Measurements from ENCODE around the gene KIFC3. TPM values are rescaled to one million over a fixed set of nuclear protein-coding genes. Genes with fewer than 3 reads are reported as not detected.
A peak's percentile ranks its signal among the peaks of the same experiment; 100 is the strongest.
"Not testable (repeated sequence)": the region's sequence is repeated elsewhere in the genome, so short reads cannot be mapped to it uniquely, and the experiment has no call there.

KIFC3 gene
- total RNA-seq, 3 donors from 2014 or later, result 2.7 to 4.1 (median 3.2) TPM

DNA sequence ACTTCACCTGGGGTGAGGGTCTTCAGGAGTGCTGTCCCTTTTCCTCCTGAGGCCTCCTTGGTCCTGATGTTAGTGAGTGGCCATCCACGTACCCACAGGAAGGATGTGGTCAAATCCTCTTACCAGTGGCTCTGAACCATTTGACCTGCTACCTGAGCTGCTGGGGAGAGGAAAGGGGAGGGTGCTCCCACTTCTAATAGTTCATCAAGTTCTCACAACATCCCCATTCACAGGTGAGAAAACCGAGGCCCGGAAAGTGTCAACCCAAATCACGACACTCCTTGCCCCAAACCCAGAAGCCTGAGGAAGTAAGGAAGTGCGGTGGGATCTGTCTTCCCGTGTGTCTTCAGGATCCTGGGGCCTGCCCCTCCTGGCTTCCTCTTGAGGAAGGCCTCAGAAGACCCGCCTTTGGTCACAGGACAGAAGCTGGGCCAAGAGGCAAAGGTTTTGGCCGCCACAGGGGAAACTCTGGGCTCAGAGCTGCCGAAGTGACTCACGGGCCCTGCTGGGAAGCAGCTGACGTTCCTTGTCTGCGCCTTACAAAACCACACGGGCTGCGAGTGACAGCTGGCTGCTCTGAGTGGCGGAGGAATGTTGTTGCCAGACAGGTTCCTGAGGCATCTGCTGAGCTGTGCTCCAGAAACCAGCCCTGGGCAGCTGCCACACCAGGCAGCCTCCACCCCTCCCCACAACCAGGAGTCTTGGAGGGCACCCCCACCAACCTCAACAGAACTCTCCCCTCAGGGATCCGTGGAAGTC, 13.9 kb upstream of the KIFC3 start:
- DNase-seq (peak; percentile 41), ATAC-seq (peak; percentile 82 to 93)
- Mint-ChIP-seq H3K4me3 (no peak overlapping the region), H3K36me3 (ENCODE audit: insufficient read depth) (no peaks in the 10 kb centered on the region), H3K4me1 (ENCODE audit: low read depth) (peaks cover 13% of the 10 kb centered on the region), H3K27me3 (ENCODE audit: low read depth) (peaks cover 4% of the 10 kb centered on the region), H3K9me3 (no peaks in the 10 kb centered on the region)

DNA sequence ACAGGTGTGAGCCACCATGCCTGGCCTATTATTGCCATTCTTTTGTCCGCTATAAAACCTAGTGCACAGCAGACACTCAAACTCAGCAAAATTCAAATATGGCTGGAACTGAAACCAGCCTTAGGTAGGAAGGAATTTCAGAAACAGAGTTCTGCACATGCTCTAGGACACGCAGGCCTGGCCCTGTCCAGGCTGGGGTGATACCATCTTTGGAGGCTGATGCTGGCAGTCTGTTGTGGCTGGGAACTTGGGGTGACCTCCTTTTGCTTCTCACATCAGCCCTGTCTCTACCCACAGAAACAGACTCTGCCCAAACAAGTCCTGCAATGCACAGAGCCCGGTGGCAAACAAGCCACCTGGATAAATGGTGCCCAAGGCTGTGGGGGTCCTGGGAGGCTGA, 12.6 kb upstream of the KIFC3 start:
- Mint-ChIP-seq H3K4me3 (no peak overlapping the region), H3K36me3 (ENCODE audit: insufficient read depth) (no peaks in the 10 kb centered on the region)

DNA sequence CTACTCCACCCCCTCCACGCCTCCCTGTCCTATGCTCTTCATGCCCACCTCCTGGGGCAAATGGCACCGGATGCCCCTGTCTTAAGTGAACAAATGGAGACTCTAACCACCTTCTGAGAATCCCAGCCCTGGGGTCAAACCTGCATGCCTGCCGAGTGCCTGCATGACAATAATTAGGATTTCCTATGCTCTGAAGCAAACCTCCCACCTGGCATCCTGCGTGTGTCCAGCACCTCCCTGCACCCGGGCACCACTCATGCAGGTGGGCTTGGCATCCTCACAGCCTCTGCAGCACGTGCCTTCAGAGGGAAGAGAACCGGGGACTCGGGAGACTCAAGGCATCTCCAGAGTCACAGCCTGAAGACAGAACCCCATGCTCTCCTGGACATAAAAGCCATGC, 11.2 kb upstream of the KIFC3 start:
- DNase-seq (no peak), ATAC-seq (no peak)
- peaks cover 4% of the 10 kb centered on the region for H3K27me3 Mint-ChIP-seq (ENCODE audit: low read depth)
- no peak overlapping the region for H3K4me3 Mint-ChIP-seq
- H3K9me3 Mint-ChIP-seq, result no peaks in the 10 kb centered on the region
- no peaks in the 10 kb centered on the region for H3K36me3 Mint-ChIP-seq (ENCODE audit: insufficient read depth)
- peaks cover 35% of the 10 kb centered on the region for H3K4me1 Mint-ChIP-seq (ENCODE audit: low read depth)

More for the DNA sequence above, 12.6 kb upstream of the KIFC3 start:
- ATAC-seq (no peak), DNase-seq (no peak)
- Mint-ChIP-seq H3K9me3 (no peaks in the 10 kb centered on the region), H3K4me1 (ENCODE audit: low read depth) (peaks cover 26% of the 10 kb centered on the region), H3K27me3 (ENCODE audit: low read depth) (peaks cover 4% of the 10 kb centered on the region)

DNA sequence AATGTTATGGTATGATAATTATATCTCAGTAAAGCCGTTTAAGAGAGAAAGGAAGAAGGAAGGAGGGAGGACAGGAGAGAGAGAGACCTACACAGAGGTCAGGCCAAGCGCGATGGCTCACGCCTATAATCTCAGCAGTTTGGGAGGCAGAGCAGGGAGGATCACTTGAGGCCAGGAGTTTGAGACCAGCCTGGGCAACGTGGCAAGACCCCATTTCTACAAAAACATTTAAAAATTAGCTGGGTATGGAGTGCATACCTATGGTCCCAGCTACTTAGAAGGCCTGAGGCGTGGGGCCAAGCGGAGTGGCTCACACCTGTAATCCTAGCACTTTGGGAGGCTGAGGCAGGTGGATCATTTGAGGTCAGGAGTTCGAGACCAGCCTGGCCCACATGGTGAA, 9.0 kb upstream of the KIFC3 start:
- not testable (repeated sequence) for H3K9me3 Mint-ChIP-seq

DNA sequence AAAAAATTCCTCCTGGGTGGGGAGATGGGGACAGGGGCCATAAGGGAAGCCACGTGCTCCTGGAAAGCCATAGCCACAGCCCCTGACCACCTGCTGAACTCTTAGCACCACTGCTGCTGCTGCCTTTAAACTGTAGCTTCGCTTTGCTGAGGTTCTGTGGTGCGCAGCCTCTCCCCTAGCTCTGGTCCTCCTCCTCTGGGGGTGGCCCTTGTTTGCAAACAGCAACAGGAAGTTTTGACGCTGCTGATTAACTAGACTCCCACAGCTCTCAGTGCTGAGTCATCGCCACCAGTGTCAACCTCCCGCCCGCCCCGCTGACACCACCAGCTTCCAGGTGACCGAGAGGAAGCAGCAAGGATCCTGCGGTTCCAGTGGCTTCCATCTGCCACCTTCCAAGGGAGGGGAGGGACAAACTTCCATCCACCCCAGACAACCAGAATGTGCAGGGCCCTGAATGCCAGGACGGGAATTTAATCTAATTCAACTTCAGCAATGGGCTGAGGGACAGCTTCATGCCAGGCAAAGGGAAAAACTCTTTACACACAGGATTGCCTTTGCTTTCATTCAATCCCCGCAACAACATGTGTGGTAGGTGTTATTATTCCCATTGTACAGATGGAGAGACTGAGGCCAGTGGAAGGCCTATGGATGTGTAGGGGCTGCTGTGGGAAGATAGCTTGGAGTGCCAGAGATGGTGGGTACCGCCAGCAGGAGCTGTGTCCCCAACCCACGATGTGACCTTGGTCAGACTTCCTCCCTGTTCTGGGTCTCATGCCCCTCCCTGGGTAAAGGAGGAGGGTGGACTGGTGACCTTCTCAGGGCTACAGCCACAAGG, 8.1 kb upstream of the KIFC3 start:
- no peaks in the 10 kb centered on the region for H3K9me3 Mint-ChIP-seq
- DNase-seq, result peak; percentile 64

More for the DNA sequence above, 9.0 kb upstream of the KIFC3 start:
- Mint-ChIP-seq H3K4me1 (ENCODE audit: low read depth) (peaks cover 38% of the 10 kb centered on the region), H3K27me3 (ENCODE audit: low read depth) (peaks cover 15% of the 10 kb centered on the region)
- not testable (repeated sequence) for H3K4me3 Mint-ChIP-seq; ATAC-seq; DNase-seq; H3K36me3 Mint-ChIP-seq (ENCODE audit: insufficient read depth)

DNA sequence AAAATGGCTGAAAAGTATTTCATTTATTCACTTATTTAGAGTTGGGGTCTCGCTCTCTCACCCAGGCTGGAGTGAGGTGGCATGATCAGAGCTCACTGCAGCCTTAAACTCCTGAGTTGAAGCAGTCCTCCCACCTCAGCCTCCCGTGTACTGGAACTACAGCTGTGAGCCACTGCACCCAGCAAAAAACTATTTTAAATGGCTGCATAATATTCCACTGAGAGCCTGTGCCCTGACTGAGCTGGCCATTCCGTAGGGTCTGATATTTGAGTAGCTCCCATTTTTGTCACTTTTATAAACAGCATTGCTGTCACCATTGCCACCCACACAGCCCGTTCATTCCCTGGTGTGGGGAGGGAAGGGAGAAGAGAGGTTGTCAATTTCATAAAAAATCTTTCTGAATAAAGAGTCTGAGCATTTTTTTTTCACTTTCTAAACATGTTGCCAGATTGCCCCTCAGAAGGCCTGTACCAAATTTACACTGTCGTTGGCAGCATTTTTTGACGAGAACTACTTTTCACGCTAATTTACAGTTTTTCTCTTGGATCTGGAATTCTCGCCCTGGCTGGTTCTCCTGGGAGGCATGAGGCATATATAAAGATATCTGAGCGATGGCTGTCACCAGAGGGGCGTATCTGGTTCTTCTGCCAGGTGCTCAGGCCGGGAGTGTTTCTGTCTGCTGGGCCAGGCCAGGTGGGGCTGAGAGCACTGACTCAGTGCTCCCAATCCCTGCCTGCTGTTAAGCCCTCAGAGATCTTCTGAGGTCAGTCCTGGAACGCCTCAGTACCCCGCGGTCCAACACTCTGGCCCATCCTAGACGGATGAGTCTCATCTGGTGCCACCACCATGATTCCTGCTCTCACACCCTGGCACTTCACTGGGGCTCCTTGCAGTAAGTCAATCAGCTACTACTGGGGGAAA, 7.2 kb upstream of the KIFC3 start:
- ATAC-seq, result peak in 1 of 2 donors; percentile 6
- Mint-ChIP-seq H3K9me3 (no peaks in the 10 kb centered on the region), H3K4me1 (ENCODE audit: low read depth) (peaks cover 30% of the 10 kb centered on the region), H3K4me3 (peak overlapping the region; percentile 41), H3K27me3 (ENCODE audit: low read depth) (peaks cover 20% of the 10 kb centered on the region), H3K36me3 (ENCODE audit: insufficient read depth) (no peaks in the 10 kb centered on the region)
- DNase-seq, result no peak

More for the DNA sequence above, 8.1 kb upstream of the KIFC3 start:
- peaks cover 18% of the 10 kb centered on the region for H3K27me3 Mint-ChIP-seq (ENCODE audit: low read depth)
- H3K36me3 Mint-ChIP-seq (ENCODE audit: insufficient read depth), result no peaks in the 10 kb centered on the region
- peak; percentile 97 for ATAC-seq
- H3K4me3 Mint-ChIP-seq, result peak overlapping the region; percentile 41
- H3K4me1 Mint-ChIP-seq (ENCODE audit: low read depth), result peaks cover 30% of the 10 kb centered on the region

DNA sequence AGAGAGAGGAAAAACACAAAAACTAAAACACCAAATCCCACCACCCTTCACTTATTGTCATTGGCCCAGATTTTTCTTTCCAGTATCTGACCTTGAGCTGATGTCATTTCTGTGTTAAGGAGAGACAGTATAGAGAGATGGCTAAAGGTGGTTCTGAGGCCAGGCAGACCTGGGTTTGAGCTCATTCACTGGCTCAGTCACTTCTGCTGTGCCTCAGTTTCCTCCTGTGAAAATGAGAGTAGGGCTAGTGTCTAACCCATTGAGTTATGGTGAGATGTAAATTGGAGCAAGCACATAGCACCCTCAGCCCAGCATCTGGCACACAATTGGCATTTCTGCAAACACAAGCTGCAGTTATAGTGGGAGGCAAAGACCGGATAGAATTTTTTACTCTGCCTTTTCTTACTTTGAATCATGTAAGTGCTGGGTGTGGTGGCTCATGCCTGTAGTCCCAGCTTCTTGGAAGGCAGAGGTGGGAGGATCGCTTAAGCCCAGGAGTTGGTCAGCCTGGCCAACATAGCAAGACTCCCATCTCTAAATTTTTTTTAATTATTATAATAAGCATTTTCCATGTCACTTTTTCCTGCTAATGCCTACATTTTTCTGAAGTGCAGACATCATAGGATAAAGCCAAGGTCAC, 6.4 kb upstream of the KIFC3 start:
- Mint-ChIP-seq H3K27me3 (ENCODE audit: low read depth) (peaks cover 23% of the 10 kb centered on the region), H3K9me3 (no peaks in the 10 kb centered on the region), H3K4me1 (ENCODE audit: low read depth) (peaks cover 30% of the 10 kb centered on the region), H3K36me3 (ENCODE audit: insufficient read depth) (no peaks in the 10 kb centered on the region), H3K4me3 (peak overlapping the region; percentile 27)
- DNase-seq (no peak), ATAC-seq (no peak)

DNA sequence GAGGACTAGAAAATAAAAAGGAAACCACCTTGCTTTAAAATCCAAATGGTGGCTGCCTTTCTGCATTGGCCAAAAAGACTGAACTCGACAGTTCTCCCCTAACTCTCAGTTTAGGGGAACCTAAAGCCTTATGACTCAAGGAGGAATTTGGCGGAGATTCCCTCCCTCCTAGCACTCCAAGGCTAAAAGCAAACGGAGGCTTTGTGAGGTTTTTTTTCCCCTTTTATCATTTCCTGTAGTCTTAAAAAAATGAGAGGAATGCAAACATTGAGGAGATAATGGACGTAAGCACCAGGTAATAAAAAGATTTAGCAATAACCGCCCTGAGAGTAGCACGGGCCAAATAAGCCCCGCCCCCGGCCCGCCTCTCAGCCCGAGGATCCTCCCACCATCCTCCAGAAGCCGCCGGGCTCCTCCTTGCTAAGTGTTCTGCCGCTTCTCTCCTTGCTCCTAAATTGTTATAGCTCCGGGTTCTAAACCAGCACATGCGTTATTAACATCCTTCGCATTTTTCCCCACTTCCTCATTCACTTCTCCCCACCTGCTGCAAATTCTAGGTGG, 5.8 kb upstream of the KIFC3 start:
- no peaks in the 10 kb centered on the region for H3K36me3 Mint-ChIP-seq (ENCODE audit: insufficient read depth)
- no peaks in the 10 kb centered on the region for H3K9me3 Mint-ChIP-seq
- H3K27me3 Mint-ChIP-seq (ENCODE audit: low read depth), result peaks cover 23% of the 10 kb centered on the region
- peak; percentile 66 to 72 for ATAC-seq
- peak overlapping the region; percentile 27 for H3K4me3 Mint-ChIP-seq
- H3K4me1 Mint-ChIP-seq (ENCODE audit: low read depth), result peaks cover 31% of the 10 kb centered on the region
- peak; percentile 49 for DNase-seq

DNA sequence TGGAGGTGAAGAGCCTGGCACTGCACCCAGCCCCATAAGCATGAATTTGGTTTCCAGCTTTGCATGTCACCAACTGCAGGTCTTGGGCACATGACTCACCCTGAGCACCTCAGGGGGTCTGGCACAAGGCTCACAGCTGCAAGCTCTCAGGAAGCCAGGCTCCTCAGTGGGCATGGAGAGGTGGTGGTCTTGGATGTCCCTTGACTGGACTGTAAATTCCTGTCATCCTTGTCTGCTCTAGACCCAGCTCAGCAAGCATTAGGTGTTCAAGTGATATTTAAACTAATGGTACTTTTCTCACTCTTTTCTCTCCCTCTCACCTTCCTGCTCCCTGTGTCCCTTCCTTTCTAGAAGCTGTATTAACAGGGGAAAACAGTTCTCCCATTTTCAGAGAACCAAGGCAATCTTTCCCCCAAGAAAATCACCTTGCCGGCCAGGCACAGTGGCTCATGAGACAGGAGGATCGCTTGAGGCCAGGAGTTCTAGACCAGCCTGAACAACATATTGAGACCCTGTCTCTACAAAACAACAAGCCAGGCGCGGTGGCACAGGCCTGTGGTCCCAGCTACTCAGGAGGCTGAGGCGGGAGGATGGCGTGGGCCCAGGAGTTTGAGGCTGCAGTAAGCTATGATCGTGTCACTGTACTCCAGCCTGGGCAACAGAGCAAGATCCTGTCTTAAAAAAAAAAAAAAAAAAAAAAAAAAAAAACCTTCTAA, 5.1 kb upstream of the KIFC3 start:
- Mint-ChIP-seq H3K9me3 (no peaks in the 10 kb centered on the region), H3K36me3 (ENCODE audit: insufficient read depth) (no peaks in the 10 kb centered on the region), H3K4me1 (ENCODE audit: low read depth) (peaks cover 37% of the 10 kb centered on the region), H3K4me3 (no peak overlapping the region), H3K27me3 (ENCODE audit: low read depth) (peaks cover 29% of the 10 kb centered on the region)
- ATAC-seq (no peak), DNase-seq (no peak)

DNA sequence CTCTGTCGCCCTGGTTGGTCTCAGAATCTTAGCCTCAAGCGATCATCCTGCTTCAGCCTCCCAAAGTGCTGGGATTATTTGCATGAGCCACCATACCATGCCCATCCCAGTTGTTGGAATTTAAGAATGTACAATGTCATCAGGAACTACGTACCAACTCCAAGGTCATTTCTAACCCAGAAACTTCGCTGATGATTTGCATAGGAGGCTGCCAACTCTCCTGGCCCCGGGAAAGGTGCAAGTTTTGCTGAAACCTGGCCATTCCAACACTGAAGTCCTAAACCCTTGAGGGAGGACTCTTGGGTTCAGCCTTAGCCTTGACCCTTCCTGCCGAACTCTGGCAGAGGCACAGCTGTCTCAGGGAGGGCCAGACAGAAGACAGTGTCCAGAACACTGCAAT, 2.9 kb upstream of the KIFC3 start:
- peaks cover 29% of the 10 kb centered on the region for H3K27me3 Mint-ChIP-seq (ENCODE audit: low read depth)
- H3K9me3 Mint-ChIP-seq, result no peaks in the 10 kb centered on the region
- H3K4me3 Mint-ChIP-seq, result no peak overlapping the region
- peaks cover 37% of the 10 kb centered on the region for H3K4me1 Mint-ChIP-seq (ENCODE audit: low read depth)
- H3K36me3 Mint-ChIP-seq (ENCODE audit: insufficient read depth), result no peaks in the 10 kb centered on the region
- no peak for DNase-seq
- ATAC-seq, result no peak

DNA sequence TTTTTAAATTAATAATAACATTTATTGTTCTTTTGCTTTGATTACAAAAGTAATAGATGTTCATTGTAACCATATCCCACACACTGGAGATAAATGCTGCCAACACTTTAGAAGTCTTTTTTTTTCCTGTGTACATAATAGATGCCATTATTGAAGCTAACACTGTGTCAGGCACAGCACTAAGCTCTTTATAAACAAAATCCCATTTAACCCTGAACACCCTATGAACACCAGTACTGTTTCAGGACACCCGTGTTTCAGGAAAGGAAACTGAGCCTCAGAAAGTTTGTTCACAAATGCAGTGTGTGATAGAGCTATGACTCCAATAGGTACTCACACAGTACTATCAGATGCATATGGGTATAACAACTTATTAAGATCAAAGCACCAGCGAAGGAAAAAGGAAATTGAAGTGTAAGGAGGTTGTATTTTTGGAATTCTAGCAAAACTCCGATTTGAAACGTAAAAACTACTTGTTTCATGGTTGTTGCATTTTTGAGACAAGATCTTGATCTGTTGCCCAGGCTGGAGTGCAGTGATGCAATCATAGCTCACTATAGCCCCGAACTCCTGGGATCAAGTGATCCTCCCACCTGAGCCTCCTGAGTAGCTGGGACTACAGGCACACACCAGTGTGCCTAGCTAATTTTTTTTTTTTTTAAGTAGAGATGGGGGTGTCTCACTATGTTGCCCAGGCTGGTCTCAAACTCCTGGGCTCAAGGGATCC, 2.0 kb upstream of the KIFC3 start:
- ATAC-seq, result no peak
- H3K4me3 Mint-ChIP-seq, result no peak overlapping the region
- H3K36me3 Mint-ChIP-seq (ENCODE audit: insufficient read depth), result no peaks in the 10 kb centered on the region
- peaks cover 29% of the 10 kb centered on the region for H3K27me3 Mint-ChIP-seq (ENCODE audit: low read depth)
- H3K9me3 Mint-ChIP-seq, result no peaks in the 10 kb centered on the region
- peaks cover 36% of the 10 kb centered on the region for H3K4me1 Mint-ChIP-seq (ENCODE audit: low read depth)
- no peak for DNase-seq

DNA sequence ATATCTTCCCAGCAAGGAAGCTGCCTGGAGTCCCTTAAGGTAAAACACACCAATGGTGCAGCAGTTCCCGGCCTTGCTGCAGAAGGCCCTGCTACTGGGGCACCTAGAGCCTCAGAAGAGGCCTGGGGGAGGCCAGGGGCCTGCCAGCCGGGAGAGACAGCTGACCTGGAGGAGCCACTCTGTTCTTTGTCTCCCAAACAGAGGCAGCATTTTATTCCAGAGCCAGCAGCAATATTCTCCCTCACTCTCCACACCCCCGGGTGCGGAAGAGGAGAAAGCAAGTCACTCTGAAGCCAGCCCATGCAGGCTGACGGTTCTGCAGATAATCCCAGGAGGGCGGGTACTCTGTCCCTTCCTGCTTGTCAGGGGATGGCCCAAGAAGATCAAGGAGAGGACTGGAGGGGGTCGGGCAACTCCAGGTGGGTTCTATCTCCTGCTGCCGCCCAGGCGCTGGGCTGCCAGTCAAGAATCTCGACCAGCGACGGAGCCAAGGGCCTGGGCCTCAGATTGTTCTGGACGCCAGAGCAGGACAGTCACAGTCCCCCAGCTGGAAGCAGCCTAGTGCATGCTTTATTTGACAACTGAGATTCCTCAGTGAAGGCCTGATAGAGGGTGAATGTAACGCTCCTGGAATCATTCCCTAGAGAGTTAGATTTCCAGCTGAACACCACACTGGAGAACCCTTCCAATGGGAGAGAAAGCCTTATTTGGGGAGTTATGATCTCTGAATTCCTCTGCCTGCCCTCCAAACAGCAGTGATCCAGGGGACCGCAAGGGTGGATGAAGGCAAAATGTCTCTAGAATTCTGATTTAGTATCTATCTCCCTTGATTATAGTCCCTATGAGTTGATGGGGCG, 1.1 kb upstream of the KIFC3 start:
- no peaks in the 10 kb centered on the region for H3K9me3 Mint-ChIP-seq
- no peaks in the 10 kb centered on the region for H3K36me3 Mint-ChIP-seq (ENCODE audit: insufficient read depth)
- peaks cover 31% of the 10 kb centered on the region for H3K27me3 Mint-ChIP-seq (ENCODE audit: low read depth)
- DNase-seq (no peak), ATAC-seq (no peak)
- peaks cover 38% of the 10 kb centered on the region for H3K4me1 Mint-ChIP-seq (ENCODE audit: low read depth)
- H3K4me3 Mint-ChIP-seq, result peak overlapping the region; percentile 86
